Measurements from ENCODE around the gene RMRP.

The RMRP gene

GRCh38 chr9:35608221-35608620, 49.6 kb downstream of the RMRP start:
- DNase-seq (ENCODE audit: low read depth, low spot score), result no peak
- no peak overlapping the region for H3K4me3 ChIP-seq
- no peak for TF ChIP-seq FOXP2 (optimal IDR thresholded peaks at IDR 0.05; ENCODE audit: control extremely low read depth, extremely low read length, insufficient read depth)
- no peak for TF ChIP-seq EZH2 (IDR thresholded peaks at IDR 0.05)
- TF ChIP-seq POLR2AphosphoS5 (IDR thresholded peaks at IDR 0.05; ENCODE audit: borderline replicate concordance, low read depth, low read length), result no peak
- H3K36me3 ChIP-seq (ENCODE audit: insufficient read depth, low read length), result peaks cover 3% of the 10 kb centered on the region; the same call in 1 of the 2 replicates
- H3K9me3 ChIP-seq (ENCODE audit: low read depth, low read length), result no peaks in the 10 kb centered on the region
- no peak overlapping the region for H3K27ac ChIP-seq
- H3K9ac ChIP-seq (ENCODE audit: insufficient read length), result no peak overlapping the region

All from SK-N-MC (cell line).